Right ventricle myocardium superior (tissue), 1 donor: ENCODE results near the gene SCO1. TPM values are rescaled to one million over a fixed set of nuclear protein-coding genes. Genes with fewer than 3 reads are reported as not detected.
A peak's percentile ranks its signal among the peaks of the same experiment; 100 is the strongest.
"Not testable (repeated sequence)": the region's sequence is repeated elsewhere in the genome, so short reads cannot be mapped to it uniquely, and the experiment has no call there.

Experiments used
- ATAC-seq: fragments of 200-7000 bp; cut with Tn5 transposase; one replicate; pipeline ENCODE4 v1.9.1; 2020; ENCODE audit warnings: mild to moderate bottlenecking; ENCODE audit not compliant: poor library complexity
- DNase-seq: peaks from one replicate; pipeline ENCODE4 v3.0.0-alpha.2; 2020
- intact Hi-C: fragments of 100-400 bp; cut with DNase I; formaldehyde crosslinking; loops from one replicate; pipeline ENCODE4 v1.11.2; 2022
- long read RNA-seq: library from polyadenylated mRNA; unstranded; transcript quantifications from one replicate; pipeline ENCODE4 v2.0.0, GENCODE V29; 2021
- total RNA-seq: library from RNA; stranded (reverse); fragmentation: NEBNext Ultra II Directional; extraction: Animal tissue kit (Norgen Biotek cat#: 25700); gene quantifications from one replicate; pipeline ENCODE4 v1.2.1, GENCODE V29; 2021
- donor health status: DM: no; HTN: yes; CAD: no; lungs with severe emphysema.

Gene SCO1
- total RNA-seq: 27.6 TPM
- long read RNA-seq, full-length matches to known transcripts: 30 of 33 reads
- long read RNA-seq, partial matches to known transcripts: 0 of 33 reads
- long read RNA-seq, other reads (novel, unspliced or antisense): 3 of 33 reads

DNA sequence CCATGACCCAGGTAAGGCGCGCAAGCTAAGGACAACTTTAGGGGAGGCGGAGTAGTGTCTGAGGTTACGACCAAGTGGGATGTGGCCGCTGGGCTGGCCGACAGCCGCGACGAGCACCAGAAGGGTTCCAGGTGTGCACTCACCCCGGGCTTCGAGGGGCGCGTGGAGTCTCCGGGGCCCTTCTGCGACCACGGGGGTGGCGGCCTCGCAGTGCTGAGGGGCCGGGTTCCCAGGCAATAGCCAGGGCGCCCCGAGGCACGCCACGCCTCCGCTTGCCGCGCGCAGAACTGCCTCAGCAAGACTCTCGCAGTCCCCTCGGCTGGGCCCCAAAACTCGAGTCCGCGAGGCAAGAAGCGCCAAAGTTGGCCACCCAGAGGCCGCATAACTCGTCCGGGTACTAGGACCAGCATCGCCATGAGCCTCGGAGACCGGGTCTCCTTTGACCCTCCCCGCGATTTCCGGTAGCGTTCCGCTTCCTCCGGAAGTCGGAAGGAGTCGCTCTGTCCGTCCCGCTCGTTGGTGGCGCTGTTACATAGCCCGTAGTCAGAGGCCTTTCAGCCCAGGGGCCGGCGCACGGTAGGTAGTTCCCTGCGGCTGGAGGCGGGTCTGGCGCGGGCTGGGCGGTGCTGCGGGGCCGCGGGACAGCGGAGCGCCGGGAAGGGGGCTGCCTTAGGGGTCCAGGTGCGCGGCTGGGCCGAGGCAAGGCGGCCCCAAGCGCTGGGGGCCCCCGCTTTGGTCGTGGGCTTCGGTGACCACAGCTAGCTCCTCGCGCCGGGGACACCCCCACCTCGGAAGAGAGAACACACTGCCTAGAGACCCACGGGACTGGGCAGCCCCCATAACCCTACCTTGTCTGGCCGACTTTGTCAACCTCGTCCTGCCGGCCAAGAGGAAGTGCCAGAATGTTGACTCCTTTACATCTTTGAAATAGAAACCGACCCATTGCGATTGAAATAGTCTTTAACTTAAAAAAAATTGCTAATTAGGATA lies at the start of gene SCO1, which contains the start of gene ADPRM:
Gene SCO1 (minus strand): TSS at position 442 of the 990 bp plus-strand sequence. CDS start 26 bp downstream, at position 416.
Gene ADPRM (plus strand): TSS at position 503 of the 990 bp plus-strand sequence. CDS start 7,333 bp downstream, outside the sequence.
- intact Hi-C loops: no loop called here
- peak; percentile 97 for DNase-seq
- ATAC-seq: peak; percentile 100

DNA sequence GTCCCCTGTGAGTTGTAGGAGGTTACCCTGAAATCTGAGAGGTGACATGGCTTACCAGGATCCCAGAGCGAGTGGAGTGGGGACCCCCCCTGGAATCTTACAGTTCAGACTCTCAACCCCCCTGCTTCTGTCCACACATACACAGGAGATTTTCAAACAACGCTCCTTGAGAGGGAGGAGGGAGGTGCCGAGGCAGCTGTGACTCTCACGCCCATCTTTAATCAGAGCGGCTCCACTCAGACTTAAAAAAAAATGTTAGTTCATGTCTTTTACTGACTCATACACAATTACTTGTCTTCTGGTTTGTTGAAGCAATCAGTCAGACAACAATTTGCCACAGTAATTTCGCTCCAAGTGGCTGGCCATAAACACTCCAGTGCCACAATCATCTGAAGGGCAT lies 47.9 kb upstream of the SCO1 start:
- ATAC-seq: no peak
- no peak for DNase-seq
- intact Hi-C loops: no loop called here

DNA sequence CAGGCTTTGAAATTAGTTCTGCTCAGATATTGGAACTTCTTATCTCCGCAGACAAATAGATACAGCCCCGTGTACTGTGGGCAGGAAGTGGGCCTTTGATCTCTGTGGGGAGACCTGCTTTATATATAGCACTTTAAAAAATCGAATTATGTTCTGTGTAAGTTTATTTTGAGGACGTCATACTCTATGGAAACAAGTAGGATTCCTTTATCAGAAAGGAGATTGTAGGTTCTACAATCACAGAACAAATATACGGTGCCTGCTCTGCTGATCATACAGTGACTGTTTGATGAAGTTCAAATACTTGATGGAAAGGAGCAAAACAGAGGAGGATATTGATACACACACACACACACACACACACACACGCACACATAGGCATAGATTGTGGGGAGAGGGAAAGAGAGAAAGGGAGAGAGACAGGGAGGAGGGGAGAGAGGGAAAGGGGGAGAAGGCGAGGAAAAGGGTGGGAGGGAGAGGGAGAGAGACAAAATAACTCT lies 47.2 kb upstream of the SCO1 start:
- DNase-seq: no peak
- no peak for ATAC-seq
- intact Hi-C loops: no loop called here

DNA sequence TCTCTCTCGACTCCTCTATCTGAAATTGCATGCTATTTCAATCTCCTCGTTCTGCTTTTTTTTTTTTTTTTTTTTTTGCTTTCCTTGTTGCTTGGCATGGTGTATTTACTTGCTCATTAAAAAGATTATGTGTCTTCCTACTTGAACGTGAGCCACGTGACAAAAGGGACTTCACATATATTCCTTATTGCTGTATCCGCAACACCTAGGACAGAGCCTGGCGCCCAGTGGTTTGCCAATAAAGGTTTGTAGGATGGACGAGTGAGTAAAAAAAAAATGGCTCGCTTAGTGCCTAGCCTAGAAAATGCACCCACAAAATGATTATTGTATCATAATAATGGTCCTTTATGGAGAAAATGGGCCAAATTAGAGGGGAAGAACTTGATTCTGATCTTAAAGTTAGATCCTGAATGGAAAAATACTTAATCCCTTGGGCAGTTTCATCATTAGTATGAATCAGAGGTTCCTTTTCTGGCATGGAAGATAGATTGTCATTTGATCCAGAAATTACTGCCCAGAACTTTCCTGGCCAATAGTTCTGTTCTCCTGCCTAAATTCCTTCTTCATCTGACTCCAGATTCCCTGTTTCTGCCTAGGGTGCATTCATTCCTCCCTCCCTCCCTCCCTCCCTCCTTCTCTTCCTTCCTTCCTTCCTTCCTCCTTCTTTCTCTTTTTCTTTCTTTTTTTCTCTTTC lies 46.1 kb upstream of the SCO1 start:
- intact Hi-C loops: no loop called here
- ATAC-seq (peak; percentile 82), DNase-seq (no peak)

DNA sequence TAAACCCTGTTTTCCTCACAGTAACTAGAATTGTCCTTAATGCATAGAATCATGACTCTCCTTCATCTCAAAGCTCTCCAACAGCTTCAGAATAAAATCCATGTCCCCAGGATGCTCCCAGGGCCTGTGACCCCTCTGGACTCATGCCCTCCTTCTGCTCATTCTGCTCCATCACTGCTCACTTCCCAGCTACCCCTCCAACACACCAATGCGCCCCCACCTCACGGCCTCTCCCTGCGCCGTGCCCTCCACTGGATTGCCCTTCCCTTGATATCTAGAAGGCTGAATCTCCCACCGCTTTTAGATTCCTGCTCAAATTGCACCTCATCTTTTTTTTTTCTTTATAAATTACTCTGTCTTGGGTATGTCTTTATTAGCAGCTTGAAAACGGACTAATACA lies 45.1 kb upstream of the SCO1 start:
- intact Hi-C loops: no loop called here
- DNase-seq (no peak), ATAC-seq (no peak)

DNA sequence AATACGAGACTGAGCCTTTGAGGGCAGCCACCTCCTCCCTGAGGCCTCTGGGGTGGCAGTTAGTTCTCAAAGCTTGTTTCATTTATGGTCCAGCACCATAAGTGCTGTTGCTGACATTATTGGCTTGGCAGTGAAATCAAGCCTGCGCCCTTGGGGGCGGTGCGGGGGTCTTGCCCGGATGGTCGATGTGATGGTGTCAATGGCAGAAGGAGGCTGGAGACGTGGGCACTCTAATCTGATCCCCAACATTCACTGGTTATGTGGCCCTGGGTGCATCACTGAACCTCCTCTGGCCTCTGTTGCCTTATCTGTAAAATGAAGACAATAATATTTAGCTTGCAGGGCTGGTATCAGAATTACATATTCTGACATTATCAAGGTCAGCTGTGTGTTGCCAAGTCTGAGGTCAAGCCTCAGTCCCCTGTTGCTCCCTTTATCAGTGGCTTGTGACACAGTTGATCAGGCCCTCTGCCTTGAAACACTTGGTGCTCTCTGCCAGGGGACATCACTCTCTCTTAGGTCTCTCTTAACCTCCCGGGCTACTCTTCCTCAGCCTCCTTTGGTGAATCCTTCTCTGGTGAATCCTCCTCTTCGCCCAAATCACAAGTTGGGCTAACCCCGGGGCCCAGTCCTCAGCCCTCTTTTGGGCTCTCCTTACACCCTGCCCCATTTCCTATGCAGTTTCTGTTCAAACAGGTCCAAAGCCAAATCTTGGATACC lies 44.2 kb upstream of the SCO1 start:
- ATAC-seq: no peak
- intact Hi-C loops: no loop called here
- DNase-seq: no peak

DNA sequence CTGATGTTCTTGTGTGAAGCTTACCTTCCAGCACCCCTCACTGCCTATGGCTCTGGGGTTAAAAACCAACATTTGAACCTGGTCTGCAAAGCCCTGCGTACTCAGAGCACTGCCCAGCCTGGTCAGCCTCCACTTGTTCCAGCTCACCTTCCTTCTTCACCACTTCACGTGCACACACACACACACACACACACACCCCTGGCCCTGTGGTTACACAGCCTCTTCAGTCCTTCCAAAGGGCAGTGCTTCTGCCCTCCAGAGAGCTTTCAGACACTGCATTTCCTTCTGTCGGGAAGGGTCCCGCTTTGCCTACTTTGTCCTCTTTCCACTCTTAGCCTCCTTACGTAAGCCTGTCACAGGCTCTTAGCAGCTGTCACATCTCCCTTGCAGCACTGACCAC lies 42.1 kb upstream of the SCO1 start:
- DNase-seq: no peak
- no peak for ATAC-seq
- intact Hi-C loops: no loop called here

DNA sequence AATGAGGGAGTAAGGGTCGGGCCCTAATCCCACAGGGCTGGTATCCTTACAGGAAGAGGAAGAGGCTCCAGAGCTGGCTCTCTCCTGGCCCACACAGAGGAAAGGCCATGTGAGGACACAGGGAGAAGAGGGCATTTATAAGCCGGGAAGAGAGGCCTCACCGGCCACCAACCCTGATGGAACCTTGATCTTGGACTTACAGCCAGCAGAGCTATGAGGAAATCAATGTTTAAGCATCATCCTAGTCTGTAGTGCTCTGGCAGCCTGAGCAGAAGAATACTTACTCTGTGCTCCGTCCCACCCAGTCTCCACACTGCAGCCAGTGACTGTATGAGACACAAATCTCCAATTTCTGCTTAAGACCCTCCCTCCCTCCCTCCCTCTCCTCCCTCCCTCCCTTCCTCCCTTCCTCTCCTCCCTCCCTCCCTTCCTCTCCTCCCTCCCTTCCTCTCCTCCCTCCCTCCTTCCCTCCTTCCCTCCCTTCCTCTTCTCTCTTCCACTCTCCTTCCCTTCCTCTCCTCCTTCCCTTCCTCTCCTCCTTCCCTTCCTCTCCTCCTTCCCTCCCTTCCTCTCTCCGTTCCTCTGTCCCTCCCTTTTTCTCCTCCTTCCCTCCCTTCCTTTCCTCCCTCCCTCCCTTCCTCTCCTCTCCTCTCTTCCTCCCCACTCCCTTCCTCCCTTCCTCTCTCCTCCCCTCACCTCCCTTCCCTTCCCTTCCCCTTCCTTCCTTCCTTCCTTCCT lies 41.4 kb upstream of the SCO1 start:
- DNase-seq (no peak), ATAC-seq (peak; percentile 36)
- intact Hi-C loops: no loop called here

DNA sequence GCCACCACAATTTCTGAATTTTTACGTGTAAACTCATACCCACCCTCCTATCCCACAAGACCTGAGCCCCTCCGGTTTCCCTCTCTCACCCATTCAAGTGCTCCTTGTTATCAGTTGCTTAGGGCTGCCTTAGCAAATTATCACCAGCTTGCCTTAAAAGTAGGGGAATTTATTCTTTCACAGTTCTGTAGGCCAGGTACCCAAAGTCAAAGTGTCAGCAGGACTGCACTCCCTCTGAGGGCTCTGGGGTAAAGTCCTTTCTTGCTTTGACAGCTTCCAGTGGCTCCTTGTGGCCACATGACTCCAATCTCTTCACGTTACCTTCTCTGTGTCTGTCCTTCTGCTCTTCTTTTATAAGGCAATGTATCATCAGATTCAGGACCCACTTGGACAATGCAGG lies 40.4 kb upstream of the SCO1 start:
- no peak for DNase-seq
- ATAC-seq: no peak
- intact Hi-C loops: loop anchor here (2.0 kb wide), 1 partner anchor 107 kb away; no protein-coding TSS in a partner anchor

DNA sequence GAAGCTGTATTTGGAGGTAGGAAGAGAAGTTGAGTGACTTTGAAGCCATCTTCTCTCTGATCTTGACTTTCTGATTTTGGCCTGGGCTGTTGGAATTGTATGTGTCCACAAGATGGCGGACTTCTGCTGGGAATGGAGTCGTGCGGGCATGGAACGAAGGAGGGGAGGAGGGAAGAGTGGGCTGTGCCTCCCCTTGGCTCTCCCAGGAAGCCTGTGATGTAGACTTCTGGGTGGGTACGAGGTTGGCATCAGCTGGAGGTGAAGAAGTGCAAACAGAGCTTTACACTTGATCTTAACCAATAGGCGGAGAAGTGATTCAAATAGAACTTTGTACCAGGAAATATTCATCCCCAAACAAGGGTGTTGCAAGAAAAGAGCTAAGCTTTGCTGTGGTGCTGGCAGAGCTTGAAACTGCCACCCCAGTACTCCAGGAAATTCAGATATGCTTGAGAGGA lies 39.9 kb upstream of the SCO1 start:
- DNase-seq (peak; percentile 59), ATAC-seq (peak; percentile 92)
- intact Hi-C loops: loop anchor here (2.0 kb wide), 1 partner anchor 108 kb away; no protein-coding TSS in a partner anchor

DNA sequence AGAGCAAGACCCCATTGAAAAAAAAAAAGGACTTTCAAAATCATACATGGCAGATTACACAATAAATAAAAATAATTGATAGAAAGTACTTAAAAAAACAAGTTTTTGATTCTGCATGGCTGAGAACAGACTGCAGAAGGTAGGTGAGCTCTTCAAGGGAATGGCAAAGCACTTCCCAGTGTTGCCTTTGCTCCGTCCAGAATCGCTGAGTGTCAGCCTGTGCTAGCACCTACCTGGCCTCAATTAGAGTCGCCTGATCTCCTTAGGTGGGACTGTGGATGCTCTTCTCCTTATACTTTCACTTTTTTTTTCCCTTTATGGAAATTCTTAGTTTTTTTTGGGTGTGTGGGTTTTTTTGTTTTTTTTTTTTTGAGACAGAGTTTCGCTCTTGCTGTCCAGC lies 38.5 kb upstream of the SCO1 start:
- ATAC-seq: no peak
- intact Hi-C loops: loop anchor here (2.0 kb wide), 1 partner anchor 109 kb away; no protein-coding TSS in a partner anchor

DNA sequence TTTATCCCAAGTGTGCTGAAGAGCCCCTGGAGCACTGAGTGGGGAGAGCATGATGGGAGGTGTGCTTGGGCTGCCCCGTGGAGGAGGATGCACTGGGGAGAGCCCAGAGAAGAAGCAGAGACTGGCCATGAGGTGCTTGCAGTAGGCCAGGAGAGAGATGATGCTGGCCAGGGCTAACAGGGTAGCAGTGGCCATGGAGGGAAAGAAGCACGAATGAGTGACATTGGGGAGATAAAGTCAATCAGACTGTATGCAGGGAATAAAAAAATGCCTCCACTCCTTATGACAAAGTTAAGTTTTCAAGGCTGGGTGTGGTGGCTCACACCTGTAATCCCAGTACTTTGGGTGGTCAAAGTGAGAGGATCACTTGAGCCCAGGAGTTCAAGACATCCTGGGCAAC lies 37.9 kb upstream of the SCO1 start:
- no peak for ATAC-seq
- no peak for DNase-seq
- intact Hi-C loops: no loop called here

More for the DNA sequence above, 38.5 kb upstream of the SCO1 start:
- no peak for DNase-seq

DNA sequence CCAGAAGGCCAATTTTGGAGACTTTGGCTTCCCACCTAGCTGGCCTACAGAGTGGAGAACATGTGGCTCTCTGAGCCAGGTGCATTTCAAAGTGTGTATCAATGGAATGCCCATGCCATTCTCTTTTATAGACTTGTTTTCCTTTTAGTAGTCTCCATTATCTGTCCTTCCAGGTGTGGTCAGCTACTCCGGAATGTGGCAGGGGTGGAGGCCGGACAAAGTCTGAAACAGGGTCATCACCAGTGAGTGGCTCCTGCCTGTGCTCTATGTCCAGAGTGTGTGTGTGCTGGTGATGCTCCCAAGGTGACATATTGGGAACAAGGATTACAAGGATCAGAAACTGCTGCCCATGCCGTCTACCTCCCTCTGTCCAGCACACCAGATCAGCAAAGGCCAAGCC lies 36.3 kb upstream of the SCO1 start:
- ATAC-seq (no peak), DNase-seq (no peak)
- intact Hi-C loops: no loop called here

DNA sequence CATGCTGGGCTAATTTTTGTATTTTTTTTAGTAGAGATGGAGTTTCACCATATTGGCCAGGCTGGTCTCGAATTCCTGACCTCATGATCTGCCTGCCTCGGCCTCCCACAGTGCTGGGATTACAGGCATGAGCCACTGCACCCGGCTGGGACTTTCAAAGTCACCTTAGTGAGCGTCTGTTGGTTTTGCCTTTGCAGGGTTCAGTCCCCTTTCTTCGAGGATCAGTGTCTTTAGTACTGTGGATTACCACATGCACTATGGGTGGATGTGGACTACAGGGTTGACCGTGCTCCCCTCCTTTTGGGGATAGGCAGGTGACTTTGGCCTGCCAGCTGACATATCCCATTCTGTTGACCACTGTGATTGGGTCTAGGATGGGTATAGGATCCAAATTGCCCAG lies 34.8 kb upstream of the SCO1 start:
- DNase-seq: not testable (repeated sequence)

DNA sequence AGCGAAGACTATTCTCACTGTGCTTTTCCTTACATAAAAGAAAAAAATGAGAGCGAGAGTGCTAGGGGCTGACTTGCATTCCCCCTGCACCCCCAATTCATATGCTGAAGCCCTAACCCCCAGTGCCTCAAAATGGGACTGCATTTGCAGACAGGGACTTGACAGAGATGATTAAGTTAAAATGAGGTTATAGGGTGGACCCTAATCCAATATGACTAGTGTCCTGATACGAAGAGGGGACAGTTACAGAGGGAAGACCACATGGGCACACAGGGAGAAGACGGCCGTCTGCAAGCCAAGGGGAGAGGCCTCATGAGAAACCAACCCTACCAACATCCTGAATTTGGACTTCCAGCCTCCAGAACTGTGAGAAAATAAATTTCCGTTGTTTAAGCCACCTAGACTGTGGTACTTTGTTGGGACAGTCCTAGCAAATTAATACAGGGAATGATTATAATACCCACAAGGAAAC lies 34.1 kb upstream of the SCO1 start:
- no peak for DNase-seq
- no peak for ATAC-seq
- intact Hi-C loops: no loop called here

More for the DNA sequence above, 34.8 kb upstream of the SCO1 start:
- intact Hi-C loops, ATAC-seq: not testable (repeated sequence)

DNA sequence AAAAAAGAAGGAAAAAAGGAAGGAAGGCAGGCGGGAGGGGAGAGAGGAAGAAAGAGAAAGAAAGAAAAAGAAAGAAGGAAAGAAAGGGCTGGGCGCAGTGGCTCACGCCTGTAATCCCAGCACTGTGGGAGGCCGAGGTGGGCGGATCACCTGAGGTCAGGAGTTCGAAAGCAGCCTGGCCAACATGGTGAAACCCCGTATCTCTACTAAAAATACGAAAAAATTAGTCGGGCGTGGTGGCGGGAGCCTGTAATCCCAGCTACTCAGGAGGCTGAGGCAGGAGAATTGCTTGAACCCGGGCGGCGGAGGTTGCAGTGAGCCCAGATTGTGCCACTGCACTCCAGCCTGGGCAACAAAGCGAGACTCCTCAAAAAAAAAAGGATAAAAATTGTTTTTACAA lies 32.9 kb upstream of the SCO1 start:
- intact Hi-C loops, DNase-seq, ATAC-seq: not testable (repeated sequence)

DNA sequence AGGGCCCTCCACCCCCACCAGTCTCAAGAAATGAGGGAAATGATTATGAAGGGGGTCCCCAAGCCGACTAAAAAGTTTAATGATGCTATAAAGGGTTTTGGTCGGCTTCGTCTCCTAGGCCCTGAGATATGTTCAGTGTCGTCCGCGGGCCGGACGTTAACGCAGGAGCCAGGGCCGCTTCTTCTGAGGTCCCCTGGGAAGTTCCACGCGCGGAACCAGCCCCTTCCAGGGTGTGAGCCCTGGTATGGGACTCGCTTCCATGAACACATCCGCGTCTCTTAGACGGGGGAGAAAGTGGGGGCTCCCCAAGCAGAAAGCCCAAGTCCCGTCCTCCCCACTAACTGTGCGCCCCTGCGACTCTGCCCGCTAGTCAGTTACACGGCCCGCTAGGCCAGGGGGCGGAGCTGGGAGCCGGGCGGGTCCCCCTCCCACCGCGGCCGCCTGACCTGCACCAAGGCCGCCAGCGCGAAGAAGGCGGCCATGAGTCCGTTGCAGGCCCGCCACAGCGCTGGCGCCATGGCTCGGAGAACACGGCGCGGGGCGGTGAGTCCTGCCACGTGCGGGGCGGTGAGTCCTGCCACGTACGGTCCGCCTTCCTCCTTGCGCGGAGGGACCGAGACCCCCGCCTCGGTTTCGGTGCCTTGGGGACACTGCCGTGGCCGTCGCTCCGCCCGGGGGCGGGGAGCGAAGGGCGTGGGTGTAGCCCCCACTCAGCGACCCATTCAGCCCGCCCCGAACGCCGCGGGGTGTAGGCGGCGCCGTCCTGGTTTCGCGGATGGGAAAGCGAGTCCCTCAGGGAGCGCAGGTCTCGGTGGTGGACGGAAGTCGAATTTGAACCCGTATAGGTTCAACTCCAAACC lies 32.2 kb upstream of the SCO1 start, which contains the start of gene TMEM220:
Gene TMEM220 (minus strand): TSS at position 690 of the 860 bp plus-strand sequence. CDS start 172 bp downstream, at position 518.
- DNase-seq (peak; percentile 91), ATAC-seq (peak; percentile 98)
- intact Hi-C loops: no loop called here
